ENCODE measurements around the gene FANCE.

FANCE gene

GRCh38 chr6:35486005-35486925, 34.1 kb downstream of the FANCE start:
- TF ChIP-seq, protein P1, sequence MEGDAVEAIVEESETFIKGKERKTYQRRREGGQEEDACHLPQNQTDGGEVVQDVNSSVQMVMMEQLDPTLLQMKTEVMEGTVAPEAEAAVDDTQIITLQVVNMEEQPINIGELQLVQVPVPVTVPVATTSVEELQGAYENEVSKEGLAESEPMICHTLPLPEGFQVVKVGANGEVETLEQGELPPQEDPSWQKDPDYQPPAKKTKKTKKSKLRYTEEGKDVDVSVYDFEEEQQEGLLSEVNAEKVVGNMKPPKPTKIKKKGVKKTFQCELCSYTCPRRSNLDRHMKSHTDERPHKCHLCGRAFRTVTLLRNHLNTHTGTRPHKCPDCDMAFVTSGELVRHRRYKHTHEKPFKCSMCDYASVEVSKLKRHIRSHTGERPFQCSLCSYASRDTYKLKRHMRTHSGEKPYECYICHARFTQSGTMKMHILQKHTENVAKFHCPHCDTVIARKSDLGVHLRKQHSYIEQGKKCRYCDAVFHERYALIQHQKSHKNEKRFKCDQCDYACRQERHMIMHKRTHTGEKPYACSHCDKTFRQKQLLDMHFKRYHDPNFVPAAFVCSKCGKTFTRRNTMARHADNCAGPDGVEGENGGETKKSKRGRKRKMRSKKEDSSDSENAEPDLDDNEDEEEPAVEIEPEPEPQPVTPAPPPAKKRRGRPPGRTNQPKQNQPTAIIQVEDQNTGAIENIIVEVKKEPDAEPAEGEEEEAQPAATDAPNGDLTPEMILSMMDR (IDR thresholded peaks at IDR 0.05; ENCODE audit: low read depth, low read length) = no peak
- H3K4me3 ChIP-seq (ENCODE audit: low read depth, low read length) = no peak overlapping the region

GRCh38 chr6:35487658-35488516, 35.7 kb downstream of the FANCE start:
- no peak overlapping the region for H3K4me3 ChIP-seq (ENCODE audit: low read depth, low read length)
- TF ChIP-seq, protein P1 (IDR thresholded peaks at IDR 0.05; ENCODE audit: low read depth, low read length) = no peak

DNA sequence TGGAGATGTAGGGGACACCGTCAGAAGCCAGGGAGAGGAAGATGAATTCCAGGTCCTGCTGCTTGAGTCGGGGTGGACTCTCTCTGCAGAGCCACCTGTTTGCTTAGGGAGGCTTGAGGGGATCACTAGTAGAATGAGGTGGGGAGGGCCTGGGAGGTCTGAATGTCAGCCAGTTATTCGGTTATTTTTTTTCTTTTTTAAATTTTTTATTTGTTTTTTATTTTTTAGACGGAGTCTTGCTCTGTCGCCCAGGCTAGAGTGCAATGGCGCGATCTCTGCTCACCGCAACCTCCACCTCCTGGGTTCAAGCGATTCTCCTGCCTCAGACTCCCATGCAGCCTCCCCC, 36.4 kb downstream of the FANCE start:
- TF ChIP-seq, protein P1 (IDR thresholded peaks at IDR 0.05; ENCODE audit: low read depth, low read length) = no peak
- no peak overlapping the region for H3K4me3 ChIP-seq (ENCODE audit: low read depth, low read length)

GRCh38 chr6:35489066-35489465, 36.9 kb downstream of the FANCE start:
- no peak overlapping the region for H3K4me3 ChIP-seq (ENCODE audit: low read depth, low read length)
- TF ChIP-seq, protein P1 (IDR thresholded peaks at IDR 0.05; ENCODE audit: low read depth, low read length) = no peak

- no peak overlapping the region for H3K4me3 ChIP-seq (ENCODE audit: low read depth, low read length)
- TF ChIP-seq, protein P1 (IDR thresholded peaks at IDR 0.05; ENCODE audit: low read depth, low read length) = no peak
These were observed 38.1 kb downstream of the FANCE start for GRCh38 chr6:35489995-35490791.

GRCh38 chr6:35490821-35491557, 38.9 kb downstream of the FANCE start:
- no peak overlapping the region for H3K4me3 ChIP-seq (ENCODE audit: low read depth, low read length)
- TF ChIP-seq, protein P1 (IDR thresholded peaks at IDR 0.05; ENCODE audit: low read depth, low read length) = no peak

All from WI38 (cell line).